ENCODE data around the gene MAMLD1.

The MAMLD1 gene

DNA sequence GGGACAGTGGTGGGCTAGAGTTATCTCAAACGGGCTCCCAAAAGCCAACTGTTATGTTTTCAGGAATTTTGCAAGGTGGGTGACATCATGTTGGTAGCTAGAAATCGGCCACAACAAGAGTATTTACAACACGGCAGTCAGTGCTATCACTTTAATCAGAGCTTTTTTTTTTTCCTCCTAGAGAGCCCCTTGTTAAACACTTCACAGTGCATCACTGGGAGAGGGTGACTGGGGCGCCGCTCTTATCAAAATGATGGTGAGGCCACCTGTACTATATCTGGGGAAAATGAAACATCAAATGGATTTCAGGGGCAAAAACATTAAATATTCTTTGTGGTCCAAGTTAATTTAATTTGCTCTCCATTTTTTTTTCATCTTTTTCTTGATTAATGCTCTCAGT is 44.9 kb downstream of the MAMLD1 start:
- no peak for DNase-seq

DNA sequence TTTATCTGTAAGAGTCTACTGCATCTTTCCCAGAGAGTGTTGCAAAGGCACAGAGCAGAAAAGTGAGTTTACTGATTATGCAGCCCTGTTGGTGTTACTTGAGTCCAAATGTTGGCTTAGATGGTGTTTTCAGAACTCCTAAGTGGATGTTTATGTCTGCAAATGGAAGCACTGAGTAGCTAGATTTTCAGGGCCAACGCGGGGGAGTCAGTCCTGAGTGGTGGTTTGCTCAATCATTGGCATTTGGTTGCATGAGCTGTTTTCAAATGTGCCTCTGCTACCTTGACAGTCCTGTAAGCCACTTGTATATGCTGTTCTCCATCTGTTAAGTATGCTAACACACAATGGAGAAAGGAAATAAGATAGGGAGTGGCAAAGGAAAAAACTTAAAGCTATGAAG is 45.4 kb downstream of the MAMLD1 start:
- no peak for DNase-seq

DNA sequence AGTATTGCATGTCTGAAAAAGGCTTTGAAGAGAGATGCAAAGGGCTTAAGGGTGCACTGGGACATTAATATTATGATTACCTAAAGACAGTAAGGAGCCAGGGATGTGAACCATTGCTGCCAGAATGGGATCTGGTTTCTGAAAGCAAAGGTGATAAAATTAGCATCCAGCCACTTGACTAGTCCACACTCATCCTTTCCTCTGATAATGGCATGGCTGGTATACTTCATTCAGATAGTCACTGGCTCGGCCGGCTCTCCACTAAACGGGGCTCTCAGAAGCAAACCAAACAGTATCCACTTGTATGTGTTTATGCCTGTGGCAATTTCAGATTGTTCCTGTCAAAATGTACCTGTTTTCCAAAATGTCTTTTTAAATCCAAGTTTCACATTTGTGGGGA is 46.4 kb downstream of the MAMLD1 start:
- no peak for DNase-seq

DNA sequence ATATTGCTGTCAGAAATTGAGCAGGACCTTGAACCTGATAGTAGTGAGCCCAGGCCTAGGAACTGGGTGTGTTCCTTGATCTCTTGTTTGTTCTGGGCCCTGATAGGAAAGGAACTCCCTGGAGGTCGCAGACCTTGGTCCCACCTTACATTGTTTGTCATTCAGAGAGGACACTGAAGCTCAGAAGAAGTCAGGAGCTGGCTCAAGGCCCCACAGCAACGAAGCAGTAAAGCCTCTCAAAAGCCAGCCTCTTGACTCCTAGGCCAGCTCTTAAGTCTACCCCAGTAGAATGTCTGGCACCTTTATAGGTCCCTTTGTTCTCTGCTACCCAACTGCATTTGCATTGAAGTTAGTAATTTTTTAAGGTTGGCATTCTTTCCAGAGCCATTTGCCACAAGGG is 46.8 kb downstream of the MAMLD1 start:
- no peak for DNase-seq

DNA sequence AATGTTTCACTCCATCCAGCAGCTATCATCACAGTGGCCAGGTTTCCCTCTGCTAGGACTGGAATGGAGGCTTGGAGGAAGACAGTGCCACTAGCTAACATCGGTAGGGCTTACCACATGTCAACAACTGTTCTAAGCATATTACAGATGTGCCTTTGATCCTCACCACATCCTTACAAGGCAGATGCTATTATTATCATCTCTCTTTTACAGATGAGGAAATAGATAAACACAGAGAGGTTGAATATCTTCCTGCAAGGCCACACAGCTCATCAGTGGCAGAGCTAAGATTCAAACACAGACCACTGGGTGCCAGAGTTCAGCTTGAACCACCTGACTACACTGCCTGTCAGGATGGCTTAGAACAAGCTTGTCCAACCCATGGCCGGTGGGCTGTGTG is 47.4 kb downstream of the MAMLD1 start:
- no peak for DNase-seq

DNA sequence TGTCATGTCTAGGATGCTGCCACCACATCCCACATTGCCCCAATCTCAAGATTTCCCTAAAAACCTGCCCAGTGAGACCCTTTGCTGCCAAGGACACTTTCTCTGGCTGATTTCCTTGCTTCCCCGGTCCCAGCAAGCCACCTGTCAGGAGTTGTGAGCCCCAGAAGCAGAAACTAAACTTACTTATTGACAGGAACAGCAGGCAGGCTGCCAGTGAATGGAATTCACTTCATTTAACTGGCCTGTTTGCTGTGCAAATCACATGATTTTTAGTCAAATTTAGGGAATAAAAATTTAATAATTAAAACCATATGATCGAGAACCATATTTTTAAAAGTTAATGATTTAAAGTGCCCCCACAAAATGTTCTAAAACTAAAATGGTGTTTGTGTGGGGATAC is 48.5 kb downstream of the MAMLD1 start:
- DNase-seq, result no peak

DNA sequence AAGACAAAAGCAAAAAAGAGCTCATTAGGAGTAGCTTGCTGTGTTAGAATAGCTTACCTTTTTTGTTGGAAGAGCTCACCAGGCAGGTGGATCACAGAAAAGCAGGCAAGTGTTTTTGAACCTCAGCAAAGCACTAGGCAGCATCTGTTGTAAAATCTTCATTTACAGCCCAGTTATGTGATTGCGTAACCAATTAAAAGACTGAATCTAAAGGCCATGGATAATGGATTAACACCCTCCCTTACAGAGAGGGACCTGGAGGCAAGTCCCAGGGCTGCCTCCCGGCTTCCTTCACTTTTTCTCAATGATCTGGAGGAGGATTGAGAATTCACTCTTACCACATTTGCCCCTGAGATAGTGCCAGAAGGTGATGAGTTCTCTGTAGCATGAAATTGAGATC is 51.1 kb downstream of the MAMLD1 start:
- no peak for DNase-seq

DNA sequence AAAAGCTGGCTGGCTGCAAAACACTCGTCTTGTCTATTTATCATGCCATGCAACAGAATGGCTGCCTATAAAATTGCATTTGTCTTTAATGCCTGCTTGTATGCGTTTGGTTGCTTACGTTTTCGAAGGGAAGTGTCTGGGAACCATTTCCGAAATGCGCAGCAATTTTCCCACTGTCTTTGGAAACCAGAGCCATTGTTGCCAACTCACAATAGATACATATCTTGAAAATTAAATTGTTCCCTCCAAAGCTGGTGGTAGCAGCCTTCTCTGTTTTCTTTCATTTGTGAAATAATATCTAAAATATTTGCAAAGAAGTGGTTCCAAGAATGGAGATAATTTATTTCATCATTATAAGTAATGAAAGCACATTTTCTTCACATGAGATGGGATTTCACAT is 53.4 kb downstream of the MAMLD1 start:
- no peak for DNase-seq

DNA sequence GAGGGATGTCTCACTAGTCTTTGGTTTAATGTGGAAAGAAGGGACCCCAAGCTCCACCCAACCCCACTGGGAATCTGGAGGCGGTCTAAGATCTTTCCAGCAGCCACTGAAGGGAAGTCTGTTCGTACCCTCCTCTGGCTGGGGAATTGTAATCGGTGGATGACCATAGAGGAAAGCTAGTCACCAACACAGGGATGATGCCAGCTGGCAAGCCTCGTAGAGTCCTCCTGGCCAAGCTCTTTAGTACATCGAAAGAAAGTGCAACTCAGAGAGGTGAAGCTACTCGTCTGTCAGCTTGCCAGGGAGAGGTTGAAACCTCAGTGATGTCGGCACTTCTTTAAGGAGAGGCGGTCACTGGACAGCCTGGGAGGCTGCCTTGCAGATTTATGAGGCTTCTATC is 58.7 kb downstream of the MAMLD1 start:
- DNase-seq, result no peak

DNA sequence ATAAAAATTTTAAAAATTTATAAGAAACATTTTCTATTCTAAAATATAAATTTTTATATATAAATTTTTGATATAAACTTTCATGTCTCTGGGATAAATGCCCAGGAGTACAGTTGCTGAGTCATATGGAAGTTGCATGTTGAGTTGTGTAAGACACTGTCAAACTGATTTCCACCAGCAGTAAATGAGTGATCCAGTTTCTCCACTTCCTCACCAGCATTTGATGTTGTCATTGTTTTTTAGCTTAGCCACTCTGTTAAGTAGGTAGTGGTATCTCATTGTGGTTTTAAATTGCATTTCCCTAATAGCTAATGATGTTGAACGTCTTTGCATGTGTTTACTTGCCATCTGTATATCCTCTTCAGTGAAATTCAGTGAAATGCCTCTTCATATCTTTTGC is 66.5 kb downstream of the MAMLD1 start:
- no peak for DNase-seq

DNA sequence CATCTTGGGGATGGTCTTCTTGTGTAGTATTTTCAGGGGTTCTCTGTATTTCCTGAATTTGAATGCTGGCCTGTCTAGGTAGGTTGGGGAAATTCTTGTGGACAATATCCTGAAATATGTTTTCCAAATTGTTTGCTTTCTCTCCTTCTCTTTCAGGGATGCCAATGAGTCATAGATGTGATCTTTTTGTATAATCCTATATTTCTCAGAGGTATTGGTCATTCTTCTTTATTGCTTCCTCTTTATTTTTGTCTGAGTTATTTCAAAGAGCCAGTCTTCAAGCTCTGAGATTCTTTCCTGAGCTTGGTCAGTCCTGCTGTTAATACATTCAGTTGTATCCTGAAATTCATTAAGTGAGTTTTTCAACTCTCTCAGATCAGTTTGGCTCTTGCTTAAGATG is 73.1 kb downstream of the MAMLD1 start:
- DNase-seq, result no peak

DNA sequence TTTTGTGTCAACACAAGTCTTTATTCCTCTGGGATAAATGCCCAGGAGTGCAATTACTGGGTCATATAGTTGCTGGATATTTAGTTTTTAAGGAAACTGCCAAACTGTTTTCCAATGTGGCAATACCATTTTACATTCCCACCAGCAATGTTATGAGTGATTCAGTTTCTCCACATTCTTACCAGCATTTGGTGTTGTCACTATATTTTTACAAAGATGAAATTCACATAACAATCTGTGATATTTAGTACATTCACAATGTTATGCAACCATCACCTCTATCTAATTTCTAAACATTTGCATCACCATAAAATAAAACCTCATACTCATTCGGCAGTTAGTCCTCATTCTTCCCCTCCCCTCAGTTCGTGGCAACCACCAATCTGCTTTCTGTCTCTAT is 75.0 kb downstream of the MAMLD1 start:
- no peak for DNase-seq

DNA sequence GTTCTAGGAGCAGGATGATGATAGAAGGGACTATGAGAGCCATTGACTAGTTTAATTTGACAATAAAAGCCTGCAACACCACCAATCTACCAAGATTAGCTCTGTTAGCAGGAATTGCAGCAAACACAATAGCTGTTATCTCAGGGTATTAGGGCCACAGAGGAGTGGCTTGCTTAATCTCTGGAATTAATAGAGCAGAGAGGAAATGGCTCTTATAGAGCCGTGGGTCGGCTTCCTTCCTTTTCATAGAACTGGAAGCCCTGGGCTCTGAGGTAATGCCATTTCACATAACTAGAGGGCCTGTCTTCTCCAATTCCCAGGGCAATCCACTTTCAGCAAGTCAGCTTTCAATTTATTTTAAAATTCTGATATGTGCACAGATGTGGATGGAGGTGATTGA is 83.0 kb downstream of the MAMLD1 start:
- no peak for DNase-seq

DNA sequence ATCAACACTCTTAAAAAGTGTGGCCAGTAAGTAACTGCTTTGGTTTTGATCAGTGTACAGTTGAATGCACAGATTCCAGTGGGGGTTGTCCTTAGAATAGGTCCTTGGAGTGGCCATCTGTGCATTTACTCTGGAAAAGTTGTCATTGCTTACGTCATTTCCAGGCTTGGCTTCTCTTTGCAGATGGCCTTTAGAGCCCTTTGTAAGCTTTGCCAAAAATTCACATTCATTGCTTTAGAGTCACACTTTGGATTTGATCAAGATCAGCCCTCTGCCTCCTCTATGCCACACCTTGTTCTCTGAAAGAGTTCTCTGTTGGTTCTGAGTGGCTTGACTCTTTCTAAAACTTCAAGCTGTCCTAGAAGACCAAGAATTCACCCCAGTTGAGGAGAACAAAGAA is 83.9 kb downstream of the MAMLD1 start:
- no peak for DNase-seq

DNA sequence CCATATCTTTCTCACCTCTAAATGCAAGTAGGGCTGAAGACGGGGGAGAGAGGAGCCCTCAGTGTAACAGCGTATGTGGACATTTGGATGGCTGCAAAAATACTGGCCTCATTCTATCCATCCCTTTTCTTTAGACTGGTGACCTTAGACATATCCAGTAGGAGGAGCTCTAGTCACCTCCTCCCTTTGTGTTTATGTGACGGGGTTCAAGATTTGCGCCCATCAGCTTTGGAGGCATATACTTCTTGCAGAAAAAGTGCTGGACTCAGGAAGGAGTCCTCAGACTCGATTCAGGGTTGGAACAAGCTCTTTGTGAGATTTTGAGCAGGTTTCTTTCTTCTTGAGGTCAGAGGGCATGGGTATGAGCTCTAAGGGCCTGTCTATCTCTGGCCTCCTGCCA is 86.2 kb downstream of the MAMLD1 start:
- DNase-seq, result no peak

DNA sequence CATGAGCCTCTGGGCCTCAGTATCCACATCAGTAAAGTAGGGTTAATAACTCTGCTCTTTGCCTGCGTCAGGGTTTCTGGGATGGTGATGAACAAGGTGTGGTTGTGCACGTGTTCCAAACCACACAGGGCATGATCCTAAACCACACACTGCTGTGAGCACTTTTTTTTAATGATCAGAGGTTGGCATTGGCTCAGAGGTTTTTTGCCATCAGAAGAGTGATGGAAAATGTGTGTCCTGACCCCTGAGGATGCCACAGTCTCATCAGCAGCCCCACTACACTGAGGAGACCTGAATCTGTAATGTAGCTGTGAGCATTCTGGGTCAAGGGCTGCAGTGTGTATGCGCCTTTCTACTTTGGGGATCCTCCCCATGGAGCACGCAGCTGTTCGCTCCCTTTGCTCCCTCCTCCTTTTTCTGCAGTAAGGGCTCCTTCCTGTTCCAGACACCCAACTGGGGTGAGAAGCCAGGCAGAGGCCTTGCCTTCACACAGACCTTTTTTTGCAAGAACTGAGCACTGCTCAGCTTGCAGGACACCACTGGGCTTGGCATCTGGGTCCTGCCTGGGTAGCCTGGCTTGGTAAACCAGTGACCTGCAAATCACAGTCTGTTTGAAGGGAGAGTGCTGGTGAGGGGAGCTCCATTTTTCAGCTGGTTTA is 87.5 kb downstream of the MAMLD1 start:
- DNase-seq, result no peak

DNA sequence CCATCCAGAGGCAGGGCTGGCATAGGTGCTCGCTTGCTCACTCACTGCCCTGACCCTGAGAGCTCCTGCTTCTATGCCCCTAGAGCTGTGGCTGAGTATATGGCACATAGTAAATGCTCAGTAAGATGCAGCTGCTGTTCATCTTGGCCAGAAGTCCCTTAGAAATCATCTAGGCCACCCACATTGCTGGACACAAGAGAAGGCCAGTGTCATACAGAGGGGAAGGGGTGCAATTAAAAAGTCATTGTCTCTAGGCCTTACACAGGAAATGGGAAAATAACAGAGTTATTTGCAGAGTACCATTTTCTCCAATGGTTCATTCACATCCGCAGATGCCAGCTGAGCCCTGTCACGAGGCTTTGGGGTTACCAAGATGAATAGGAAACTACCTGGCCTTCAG is 88.8 kb downstream of the MAMLD1 start:
- DNase-seq, result no peak

DNA sequence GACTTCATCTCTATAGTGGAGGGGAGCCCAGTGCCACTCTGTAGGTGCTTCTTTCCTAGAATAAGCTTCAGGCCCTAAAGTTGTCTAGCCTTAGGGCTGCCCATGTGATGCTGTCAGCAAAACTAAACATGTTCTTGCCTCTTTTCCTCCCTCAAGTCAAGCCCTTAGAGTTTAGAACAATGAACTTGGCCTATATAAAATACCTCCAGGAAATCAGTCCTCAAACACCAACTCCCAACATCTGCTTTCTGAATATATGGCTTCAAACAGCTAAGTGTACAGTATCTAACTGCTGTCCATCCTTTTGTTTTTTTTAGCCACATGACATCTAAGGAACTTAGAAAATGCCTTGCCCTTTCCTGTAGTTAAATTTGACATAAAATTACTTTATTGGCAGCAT is 91.0 kb downstream of the MAMLD1 start:
- DNase-seq, result no peak

DNA sequence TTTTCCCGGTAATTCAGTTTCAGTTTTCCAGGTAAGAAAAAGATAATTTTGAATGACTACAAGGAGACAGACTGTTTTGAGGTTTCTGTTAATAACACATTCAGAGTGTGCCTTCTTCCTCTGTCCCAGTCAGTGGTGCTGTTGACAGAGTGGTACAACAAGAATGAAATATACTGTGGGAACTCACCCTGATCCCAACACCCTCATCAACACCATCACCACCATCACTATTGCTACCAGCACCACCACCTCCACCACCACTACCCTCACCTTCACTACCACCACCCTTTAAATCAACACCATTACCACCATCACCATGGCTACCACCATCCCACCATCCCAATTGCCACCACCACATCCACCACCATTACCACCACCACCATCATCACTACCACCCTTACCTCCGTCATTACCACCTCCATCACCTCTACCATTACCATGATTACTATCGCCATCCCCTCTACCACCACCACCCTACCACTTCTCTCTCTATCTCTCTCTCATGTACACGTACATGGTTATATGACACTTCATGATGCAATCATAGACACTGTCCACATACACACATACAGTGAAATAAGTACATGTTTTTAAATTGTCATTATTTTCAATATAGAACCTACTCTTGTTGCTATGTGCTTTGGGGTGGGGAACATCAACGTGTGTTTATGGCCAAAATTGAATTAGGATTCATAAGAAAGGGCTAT is 91.5 kb downstream of the MAMLD1 start:
- no peak for DNase-seq

DNA sequence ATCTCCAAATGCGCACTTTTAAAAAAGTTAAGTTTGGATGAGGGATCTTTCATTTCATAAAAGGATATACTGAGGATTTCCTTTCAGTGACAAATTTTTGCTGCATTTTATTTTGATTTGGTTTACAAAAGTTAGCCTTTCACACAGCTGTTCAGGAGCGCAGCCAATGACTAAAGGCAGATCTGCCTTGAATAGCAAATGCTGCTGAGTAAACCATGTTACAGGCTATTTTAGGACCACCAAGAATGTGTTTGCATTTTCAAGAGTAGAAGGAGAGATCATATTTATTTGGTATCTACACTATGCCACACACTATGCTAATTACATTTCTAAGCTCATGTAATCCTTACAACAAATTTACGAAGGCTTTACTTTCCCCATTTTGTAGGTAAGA is 92.1 kb downstream of the MAMLD1 start:
- DNase-seq, result no peak

DNA sequence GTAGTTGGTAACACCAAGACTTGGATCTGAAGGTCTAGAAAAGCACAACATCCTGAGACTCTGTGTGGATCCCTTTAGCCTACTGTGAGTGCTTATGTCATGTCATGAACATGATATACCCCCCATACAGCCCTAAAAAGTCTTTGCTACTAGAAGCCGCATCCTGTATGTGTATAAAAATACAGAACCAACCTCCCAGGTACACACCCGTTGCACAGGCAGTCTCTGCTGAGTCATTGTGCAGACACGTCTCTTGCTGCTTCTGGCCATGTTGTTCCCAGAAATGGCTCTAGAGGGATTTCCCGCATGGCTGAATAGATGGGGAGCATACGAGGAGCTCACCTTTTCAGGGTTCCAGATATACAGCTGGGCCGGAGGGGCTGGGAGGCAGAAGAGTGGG is 93.3 kb downstream of the MAMLD1 start:
- DNase-seq, result no peak

DNA sequence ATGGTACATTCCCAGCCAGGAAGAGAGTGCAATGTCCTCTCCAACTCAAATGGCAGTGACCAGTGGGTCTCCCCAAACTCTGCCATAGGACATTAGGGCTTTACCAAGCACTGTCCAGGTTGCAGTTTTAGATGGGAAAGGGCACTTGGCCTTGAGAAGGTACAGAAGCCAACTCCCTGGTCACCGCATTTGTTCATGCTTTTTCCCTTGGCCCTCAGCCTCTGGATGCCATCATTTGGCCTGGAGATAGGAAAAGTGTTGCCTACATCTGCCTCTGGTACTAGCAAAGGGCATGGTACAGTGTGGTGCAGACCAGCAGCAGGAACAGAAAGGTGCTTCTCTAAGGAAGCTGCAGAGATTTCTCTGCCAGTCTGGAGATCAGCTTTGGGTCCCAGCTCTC is 93.8 kb downstream of the MAMLD1 start:
- no peak for DNase-seq

DNA sequence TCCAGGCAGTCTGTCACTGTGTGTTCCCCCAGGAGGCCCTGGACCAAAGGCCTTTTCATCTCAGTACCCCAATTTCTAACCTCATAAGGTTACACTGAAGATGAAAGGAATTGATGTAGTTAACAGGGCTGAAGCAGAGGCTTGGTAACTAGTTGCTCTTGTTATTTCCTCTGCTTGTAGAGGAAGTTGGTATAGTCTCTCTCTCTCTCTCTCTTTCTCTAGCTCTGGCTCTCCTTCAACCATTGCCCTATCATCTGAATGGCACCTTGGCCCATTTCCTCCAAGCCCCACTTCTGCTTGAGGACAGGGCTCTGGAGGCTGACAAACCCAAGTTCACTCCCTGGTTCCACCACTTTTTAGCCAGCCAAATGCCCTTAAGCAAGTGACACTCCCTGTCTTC is 96.1 kb downstream of the MAMLD1 start:
- DNase-seq, result no peak

DNA sequence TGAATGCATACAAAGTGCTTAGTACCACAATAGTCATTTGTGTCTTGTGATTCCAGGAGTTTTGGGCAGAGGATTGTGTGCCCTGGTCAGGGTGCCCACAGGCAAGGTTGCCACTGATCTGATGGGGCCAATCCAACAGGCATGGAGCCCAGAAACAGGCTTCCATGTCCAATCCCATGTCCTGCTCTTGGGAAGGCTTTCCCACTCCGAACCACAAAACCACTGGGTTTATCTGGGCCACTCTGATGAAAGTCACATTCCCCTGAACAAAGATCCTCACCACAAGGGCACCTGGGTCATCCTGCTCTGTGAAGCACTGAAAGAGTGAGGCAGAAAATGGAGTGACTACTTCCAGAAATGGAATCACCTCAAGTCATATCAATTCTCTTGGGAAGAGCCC is 96.9 kb downstream of the MAMLD1 start:
- no peak for DNase-seq

DNA sequence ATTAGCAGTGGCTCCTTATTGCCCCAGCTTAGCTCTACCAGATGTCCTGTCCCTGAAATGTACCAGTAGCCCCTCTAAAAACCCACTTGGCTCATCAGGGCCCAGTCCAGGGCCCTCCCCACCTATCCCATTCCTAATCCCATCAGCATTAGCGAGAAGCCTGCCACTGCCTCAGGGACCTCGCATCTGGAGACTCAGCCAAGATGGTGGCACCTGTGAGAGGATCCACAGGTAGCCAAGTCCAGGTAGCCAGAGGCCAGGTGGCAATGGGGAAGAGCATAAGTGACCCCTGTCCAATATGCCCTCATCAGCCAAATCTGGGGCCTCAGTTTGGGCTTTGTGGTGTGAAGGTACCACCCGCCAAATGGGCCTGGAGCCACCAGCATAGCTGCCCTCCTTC is 97.7 kb downstream of the MAMLD1 start:
- no peak for DNase-seq

Data from NK-92 treated with Interleukin-12 subunit alpha and Interleukin-12 subunit beta, amount 100 ng/mL, for 24 hours (cell line).